Chondrocyte (in vitro differentiated cells): ENCODE results near the gene ZNF423. TPM values are rescaled to one million over a fixed set of nuclear protein-coding genes. Genes with fewer than 3 reads are reported as not detected.

Experiments
- DNase-seq: peaks from one replicate; pipeline ENCODE4 v3.0.0; 2021; ENCODE audit warnings: mixed read lengths, low spot score
- H3K27ac Mint-ChIP-seq: one replicate; pipeline ENCODE4 v1.8.0; 2021; ENCODE audit warnings: mild to moderate bottlenecking, moderate library complexity, mixed read lengths; ENCODE audit not compliant: unreplicated experiment
- H3K27me3 Mint-ChIP-seq: 2 replicates; pipeline ENCODE4 v1.8.0; 2021; ENCODE audit warnings: low read depth, mixed read lengths
- H3K36me3 Mint-ChIP-seq: 2 replicates; pipeline ENCODE4 v1.8.0; 2021; ENCODE audit warnings: low read depth, mixed read lengths
- H3K4me1 Mint-ChIP-seq: 2 replicates; pipeline ENCODE4 v1.8.0; 2021; ENCODE audit warnings: low read depth, mild to moderate bottlenecking, mixed read lengths
- H3K4me3 Mint-ChIP-seq: one replicate; pipeline ENCODE4 v1.8.0; 2021; ENCODE audit warnings: mild to moderate bottlenecking, moderate library complexity, mixed read lengths; ENCODE audit not compliant: unreplicated experiment
- H3K9me3 Mint-ChIP-seq: 2 replicates; pipeline ENCODE4 v1.8.0; 2021; ENCODE audit warnings: low read depth, mixed read lengths
- CTCF ChIP-seq: fragments of 200-600 bp; sonication (generic); IDR thresholded peaks from 2 replicates; pipeline ENCODE4 v1.5.0; 2021; ENCODE audit warnings: antibody characterized with exemption, mild to moderate bottlenecking, moderate library complexity
- total RNA-seq: library from RNA; stranded (reverse); gene quantifications from 3 replicates; pipeline ENCODE4 v1.2.1, GENCODE V29; 2021

Gene ZNF423
- total RNA-seq, 1 donor from 2014 or later: 4.7 TPM

- Mint-ChIP-seq H3K4me3 (no peak overlapping the region), H3K27me3 (peaks cover 23% of the 10 kb centered on the region)
Observed at GRCh38 chr16:49477250-49477895, 378.5 kb downstream of the ZNF423 start.

GRCh38 chr16:49474741-49475140 lies 381.2 kb downstream of the ZNF423 start:
- H3K36me3 Mint-ChIP-seq: no peaks in the 10 kb centered on the region
- H3K4me1 Mint-ChIP-seq: peaks cover 7% of the 10 kb centered on the region
- H3K4me3 Mint-ChIP-seq: no peak overlapping the region
- H3K9me3 Mint-ChIP-seq: no peaks in the 10 kb centered on the region
- no peak overlapping the region for H3K27ac Mint-ChIP-seq
- peak; percentile 54 for DNase-seq
- H3K27me3 Mint-ChIP-seq: peaks cover 13% of the 10 kb centered on the region
- TF ChIP-seq CTCF: no peak

More at GRCh38 chr16:49477250-49477895, 378.5 kb downstream of the ZNF423 start:
- TF ChIP-seq CTCF: no peak
- H3K27ac Mint-ChIP-seq: no peak overlapping the region
- H3K9me3 Mint-ChIP-seq: no peaks in the 10 kb centered on the region
- peaks cover 7% of the 10 kb centered on the region for H3K4me1 Mint-ChIP-seq
- no peaks in the 10 kb centered on the region for H3K36me3 Mint-ChIP-seq
- DNase-seq: no peak

- Mint-ChIP-seq H3K27me3 (peaks cover 9% of the 10 kb centered on the region), H3K27ac (no peak overlapping the region), H3K4me1 (peaks cover 4% of the 10 kb centered on the region), H3K36me3 (no peaks in the 10 kb centered on the region), H3K9me3 (no peaks in the 10 kb centered on the region), H3K4me3 (no peak overlapping the region)
- peak; percentile 55 for DNase-seq
- TF ChIP-seq CTCF: no peak
Observed at GRCh38 chr16:49473773-49474172, 382.1 kb downstream of the ZNF423 start.

GRCh38 chr16:49473131-49473530 lies 382.8 kb downstream of the ZNF423 start:
- Mint-ChIP-seq H3K27ac (no peak overlapping the region), H3K36me3 (no peaks in the 10 kb centered on the region), H3K4me1 (no peaks in the 10 kb centered on the region), H3K4me3 (no peak overlapping the region), H3K27me3 (peaks cover 9% of the 10 kb centered on the region), H3K9me3 (no peaks in the 10 kb centered on the region)
- peak; percentile 44 for DNase-seq
- TF ChIP-seq CTCF: no peak

- no peak overlapping the region for H3K4me3 Mint-ChIP-seq
- peak; percentile 89 for DNase-seq
- H3K9me3 Mint-ChIP-seq: no peaks in the 10 kb centered on the region
- H3K4me1 Mint-ChIP-seq: no peaks in the 10 kb centered on the region
- TF ChIP-seq CTCF: no peak
- H3K36me3 Mint-ChIP-seq: no peaks in the 10 kb centered on the region
- H3K27me3 Mint-ChIP-seq: peaks cover 9% of the 10 kb centered on the region
- H3K27ac Mint-ChIP-seq: no peak overlapping the region
Observed at GRCh38 chr16:49472598-49472997, 383.3 kb downstream of the ZNF423 start.
